ENCODE measurements around the gene COMMD10.

COMMD10 gene

GRCh38 chr5:116231288-116231687, 146.5 kb downstream of the COMMD10 start:
- H3K4me3 ChIP-seq (ENCODE audit: low read depth, low read length) = no peak overlapping the region
- no peak for DNase-seq (ENCODE audit: low read depth)
- no peak for TF ChIP-seq CTCF (conservative IDR thresholded peaks at IDR 0.05; ENCODE audit: low read depth, low read length)

- TF ChIP-seq CTCF (conservative IDR thresholded peaks at IDR 0.05; ENCODE audit: low read depth, low read length) = no peak
- no peak for DNase-seq (ENCODE audit: low read depth)
- no peak overlapping the region for H3K4me3 ChIP-seq (ENCODE audit: low read depth, low read length)
Measured at GRCh38 chr5:116234681-116235080, 149.9 kb downstream of the COMMD10 start.

- H3K4me3 ChIP-seq (ENCODE audit: low read depth, low read length) = no peak overlapping the region
- peak; percentile 25 for DNase-seq (ENCODE audit: low read depth)
Measured at GRCh38 chr5:116237917-116238500, 153.2 kb downstream of the COMMD10 start.

GRCh38 chr5:116242343-116242742, 157.5 kb downstream of the COMMD10 start:
- no peak for TF ChIP-seq CTCF (conservative IDR thresholded peaks at IDR 0.05; ENCODE audit: low read depth, low read length)
- no peak overlapping the region for H3K4me3 ChIP-seq (ENCODE audit: low read depth, low read length)
- DNase-seq (ENCODE audit: low read depth) = peak; percentile 74

More at GRCh38 chr5:116237917-116238500, 153.2 kb downstream of the COMMD10 start:
- TF ChIP-seq CTCF (conservative IDR thresholded peaks at IDR 0.05; ENCODE audit: low read depth, low read length) = peak; percentile 33

DNA sequence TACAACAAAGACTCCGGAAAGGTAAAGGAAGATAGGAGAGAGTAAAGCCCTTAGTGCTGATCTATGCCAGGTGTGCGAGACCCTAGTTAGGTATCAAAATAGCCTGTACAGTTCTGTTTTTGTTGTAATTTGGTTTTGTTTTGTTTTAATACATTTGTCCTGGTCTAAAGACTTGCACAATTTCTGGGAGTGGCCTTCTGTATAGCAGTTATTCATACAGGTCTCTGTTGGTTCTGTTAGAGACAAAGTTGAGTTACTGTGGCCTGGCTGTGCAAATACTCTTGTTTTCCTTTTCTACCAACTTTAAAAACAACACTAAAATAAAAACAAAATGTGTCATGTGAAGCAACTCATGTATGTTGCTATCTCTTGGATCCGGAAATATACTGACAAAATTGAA, 163.6 kb downstream of the COMMD10 start:
- H3K4me3 ChIP-seq (ENCODE audit: low read depth, low read length) = no peak overlapping the region
- no peak for TF ChIP-seq CTCF (conservative IDR thresholded peaks at IDR 0.05; ENCODE audit: low read depth, low read length)
- peak; percentile 11 for DNase-seq (ENCODE audit: low read depth)

GRCh38 chr5:116249648-116250047, 164.8 kb downstream of the COMMD10 start:
- no peak for DNase-seq (ENCODE audit: low read depth)
- H3K4me3 ChIP-seq (ENCODE audit: low read depth, low read length) = no peak overlapping the region
- no peak for TF ChIP-seq CTCF (conservative IDR thresholded peaks at IDR 0.05; ENCODE audit: low read depth, low read length)

DNA sequence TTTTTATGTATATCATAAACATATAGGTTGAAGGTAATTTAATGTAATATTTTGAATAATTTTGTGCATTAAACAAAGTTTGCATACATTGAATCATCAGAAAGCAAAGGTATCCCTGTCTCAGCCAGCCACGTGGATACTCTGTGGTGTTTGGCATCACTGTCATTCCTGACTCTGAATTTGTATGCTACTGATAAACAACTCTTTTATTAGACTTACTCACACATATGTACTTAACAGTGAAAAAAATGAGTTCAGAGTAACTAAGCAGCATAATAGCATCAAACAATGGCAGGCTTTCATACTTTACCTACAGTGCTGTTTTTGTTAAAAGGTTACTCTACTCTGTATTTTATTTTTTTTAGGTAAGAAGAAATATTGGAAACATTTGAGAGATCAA, 171.9 kb downstream of the COMMD10 start:
- H3K4me3 ChIP-seq (ENCODE audit: low read depth, low read length) = no peak overlapping the region
- DNase-seq (ENCODE audit: low read depth) = no peak
- TF ChIP-seq CTCF (conservative IDR thresholded peaks at IDR 0.05; ENCODE audit: low read depth, low read length) = no peak

Measured in choroid plexus epithelial cell (primary cell).